GM18499 (cell line): ENCODE data around the gene KCNAB2.

Source experiments
- ATAC-seq: cut with Tn5 transposase; IDR thresholded peaks from one replicate; pipeline ENCODE4 v1.9.1; 2021; ENCODE audit warnings: moderate number of reproducible peaks; ENCODE audit not compliant: insufficient read depth, unreplicated experiment

Gene KCNAB2

GRCh38 chr1:6142036-6142621 lies 96.4 kb downstream of the KCNAB2 start:
- ATAC-seq: no peak

DNA sequence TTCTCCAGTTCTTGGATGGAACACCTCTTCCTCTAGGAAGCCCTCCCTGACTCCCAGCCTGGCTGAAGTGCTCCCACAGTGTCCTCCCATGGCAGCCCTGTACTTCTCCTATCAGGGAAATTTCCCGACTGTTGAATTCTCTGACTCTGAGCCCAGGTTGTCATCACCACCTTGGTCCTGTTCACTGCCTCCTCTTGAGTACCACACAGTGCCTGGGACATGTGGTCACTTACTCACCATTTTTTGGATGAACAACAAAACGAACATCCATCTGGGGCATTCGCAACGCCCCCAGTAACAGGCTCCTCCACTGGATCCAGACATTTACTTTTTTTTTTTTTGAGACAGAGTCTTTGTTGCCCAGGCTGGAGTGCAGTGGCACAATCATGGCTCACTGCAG lies 97.0 kb downstream of the KCNAB2 start:
- ATAC-seq: no peak

DNA sequence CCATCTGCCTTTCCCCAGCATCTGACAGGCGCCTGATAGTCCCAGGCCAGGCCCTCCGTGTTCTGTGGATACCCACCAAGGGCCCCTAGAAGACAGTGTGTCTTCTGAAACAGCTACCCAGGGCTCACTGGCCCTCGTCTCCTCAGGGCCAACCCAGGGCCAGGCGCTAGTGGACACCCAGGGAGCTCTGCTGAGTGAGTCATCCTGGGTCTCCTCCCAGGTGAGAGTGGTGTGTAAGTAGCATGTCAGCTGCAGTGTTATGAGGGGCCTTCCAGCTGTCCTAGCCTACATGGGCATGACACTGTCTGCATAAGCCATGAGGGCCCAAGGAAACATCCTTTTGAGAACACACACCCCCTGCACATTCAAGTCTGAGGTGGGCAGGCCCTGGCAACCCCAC lies 97.7 kb downstream of the KCNAB2 start:
- ATAC-seq: no peak

GRCh38 chr1:6144175-6144574 lies 98.5 kb downstream of the KCNAB2 start:
- ATAC-seq: no peak

DNA sequence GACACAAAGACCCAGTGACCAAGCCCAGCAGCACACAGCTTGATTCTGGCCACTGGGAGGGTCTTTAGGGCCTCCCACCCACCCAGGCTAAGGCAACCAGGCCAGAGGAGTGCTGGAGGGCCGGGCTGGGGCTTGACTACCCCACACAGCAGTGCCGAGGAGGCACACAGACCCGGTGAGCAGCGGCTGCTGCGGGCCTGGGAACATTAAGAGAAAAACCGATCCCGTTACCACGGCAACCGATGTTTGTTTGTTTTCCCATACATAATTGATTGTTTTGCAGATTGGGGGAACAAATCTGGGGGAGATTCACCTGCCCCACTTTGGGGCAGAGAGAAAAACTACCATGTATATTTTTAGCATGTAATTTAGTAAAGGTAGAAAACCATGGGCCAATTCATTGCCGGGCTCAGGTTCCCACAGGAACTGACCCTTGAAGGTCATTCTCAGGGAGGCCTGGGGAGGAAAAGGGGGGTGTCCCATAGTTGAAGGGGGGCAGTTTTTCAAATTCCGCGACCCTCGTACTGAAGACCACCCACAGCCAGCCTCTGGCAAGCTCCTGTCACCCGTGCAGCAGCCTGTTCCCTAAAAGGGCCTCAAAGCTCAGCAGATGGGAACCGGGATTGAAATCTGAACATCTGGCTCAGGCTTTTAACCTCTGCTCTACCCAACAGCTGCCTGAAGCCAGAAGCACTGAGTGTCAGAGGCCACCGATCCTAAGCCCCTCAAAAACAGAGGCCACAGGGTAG lies 99.1 kb downstream of the KCNAB2 start:
- no peak for ATAC-seq

- no peak for ATAC-seq
Observed at GRCh38 chr1:6145396-6145750, 99.7 kb downstream of the KCNAB2 start.

GRCh38 chr1:6145864-6146410 lies 100.2 kb downstream of the KCNAB2 start:
- ATAC-seq: no peak

GRCh38 chr1:6148497-6149241 lies 103.0 kb downstream of the KCNAB2 start:
- no peak for ATAC-seq

DNA sequence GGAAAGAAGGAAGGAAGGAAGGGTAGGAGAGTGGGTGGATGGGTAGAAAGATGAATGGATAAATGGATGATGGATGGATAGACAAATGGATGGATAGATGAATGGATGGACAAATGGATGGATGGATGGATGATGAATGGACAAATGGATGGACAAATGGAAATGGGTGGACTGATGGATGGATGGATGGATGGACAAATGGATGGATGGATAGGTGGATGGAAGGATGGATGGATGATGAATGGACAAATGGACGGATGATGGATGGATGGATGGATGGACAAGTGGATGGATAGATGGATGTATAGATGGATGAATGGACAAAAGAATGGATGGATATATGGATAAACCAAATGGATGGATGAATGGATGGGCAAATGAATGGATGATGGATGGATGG lies 103.9 kb downstream of the KCNAB2 start:
- no peak for ATAC-seq

DNA sequence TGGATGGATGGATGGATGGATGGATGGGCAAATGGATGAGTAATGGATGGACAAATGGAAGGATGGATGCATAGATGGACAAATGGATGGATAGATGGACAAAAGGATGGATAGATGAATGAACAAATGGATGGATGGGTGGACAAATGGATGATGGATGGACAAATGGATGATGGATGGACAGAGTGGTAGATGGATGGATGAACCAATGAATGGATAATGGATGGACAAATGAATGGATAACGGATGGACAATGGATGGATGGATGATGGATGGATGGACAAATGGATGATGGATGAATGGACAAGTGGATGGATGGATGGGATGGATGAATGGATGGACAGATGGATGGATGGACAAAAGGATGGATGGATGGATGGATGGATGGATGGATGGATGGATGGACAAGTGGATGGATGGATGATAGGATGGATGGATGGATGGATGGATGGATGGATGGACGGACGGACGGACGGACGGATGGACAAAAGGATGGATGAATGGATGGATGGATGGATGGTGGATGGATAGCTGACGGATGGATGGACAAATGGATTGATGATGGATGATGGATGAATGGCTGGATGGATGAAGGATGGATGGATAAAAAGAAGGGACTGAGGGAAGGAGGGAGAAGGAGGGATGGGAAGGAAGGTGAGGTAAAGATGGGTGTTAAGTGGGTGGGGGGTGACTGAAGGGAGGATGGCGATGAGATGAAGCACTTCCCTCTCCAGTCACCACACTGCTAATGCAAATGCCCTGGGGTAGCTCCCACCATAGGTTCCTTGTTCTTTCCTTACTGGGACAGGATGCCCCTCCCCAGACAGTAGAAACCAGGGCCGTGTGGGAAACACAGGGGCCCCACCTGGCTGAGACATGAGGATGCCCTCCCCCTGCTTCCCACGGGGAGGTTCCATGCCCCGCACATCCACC lies 104.6 kb downstream of the KCNAB2 start:
- ATAC-seq: no peak
